Mononuclear cell (primary cell): ENCODE results near the gene MYL2. TPM values are rescaled to one million over a fixed set of nuclear protein-coding genes. Genes with fewer than 3 reads are reported as not detected.
"Not testable (repeated sequence)": the region's sequence is repeated elsewhere in the genome, so short reads cannot be mapped to it uniquely, and the experiment has no call there.

Experiments used
- H3K27me3 ChIP-seq: 2 replicates; pipeline ENCODE4 v1.6.0; 2011; ENCODE audit warnings: low read length, control low read depth; ENCODE audit not compliant: insufficient read depth
- H3K4me1 ChIP-seq: 2 replicates; pipeline ENCODE4 v1.5.1; 2011; ENCODE audit warnings: mild to moderate bottlenecking, low read length, control low read depth; ENCODE audit not compliant: insufficient read depth
- H3K4me3 ChIP-seq: 2 replicates; pipeline ENCODE4 v1.5.1; 2011; ENCODE audit warnings: mild to moderate bottlenecking, low read length, moderate library complexity
- H3K9me3 ChIP-seq: 2 replicates; pipeline ENCODE4 v1.5.1; 2011; ENCODE audit warnings: low read depth, mild to moderate bottlenecking, control low read depth, low read length
- total RNA-seq: library from RNA; depleted of rRNA; stranded (reverse); fragments of >200 nt; gene quantifications from one replicate; pipeline ENCODE4 v1.2.3, GENCODE V29; 2012

The MYL2 gene, protein sequence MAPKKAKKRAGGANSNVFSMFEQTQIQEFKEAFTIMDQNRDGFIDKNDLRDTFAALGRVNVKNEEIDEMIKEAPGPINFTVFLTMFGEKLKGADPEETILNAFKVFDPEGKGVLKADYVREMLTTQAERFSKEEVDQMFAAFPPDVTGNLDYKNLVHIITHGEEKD
- not detected for total RNA-seq

DNA sequence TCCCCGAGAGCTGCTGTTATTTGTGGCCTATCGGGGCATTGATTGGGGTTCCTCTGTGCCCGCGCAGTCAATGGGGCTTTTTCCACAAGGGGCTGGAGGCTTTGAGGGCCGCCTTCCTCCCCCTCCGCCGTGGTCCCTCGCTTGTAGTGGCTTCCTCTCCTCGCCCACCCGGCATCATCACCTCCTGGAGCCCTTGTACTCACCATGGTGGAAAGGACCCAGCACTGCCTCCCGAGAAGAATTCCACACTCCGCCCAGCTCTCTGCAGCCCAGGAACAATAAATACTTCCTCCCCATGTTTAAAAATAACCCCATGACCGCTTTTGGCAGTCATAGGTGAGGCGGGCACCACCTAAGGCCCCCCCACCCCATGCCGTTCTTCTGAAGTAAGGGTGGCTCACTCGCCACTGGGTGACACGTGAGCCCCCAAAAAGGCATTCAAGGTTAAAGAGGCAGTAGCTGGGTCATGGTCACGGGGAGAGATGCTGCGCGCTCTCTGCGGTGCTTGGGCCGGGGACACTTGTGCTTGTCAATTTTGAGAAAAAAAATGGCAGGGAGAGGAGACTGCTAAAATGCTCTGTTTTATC, at the start of gene MYL2:
Gene MYL2 (minus strand): TSS at position 256 of the 587 bp plus-strand sequence. CDS start 50 bp downstream, at position 206.
- Histone ChIP-seq H3K4me3 (no peak within 1 kb of the TSS), H3K4me1 (no peaks in the 10 kb centered on the region), H3K27me3 (no peaks in the 10 kb centered on the region), H3K9me3 (no peaks in the 10 kb centered on the region)

DNA sequence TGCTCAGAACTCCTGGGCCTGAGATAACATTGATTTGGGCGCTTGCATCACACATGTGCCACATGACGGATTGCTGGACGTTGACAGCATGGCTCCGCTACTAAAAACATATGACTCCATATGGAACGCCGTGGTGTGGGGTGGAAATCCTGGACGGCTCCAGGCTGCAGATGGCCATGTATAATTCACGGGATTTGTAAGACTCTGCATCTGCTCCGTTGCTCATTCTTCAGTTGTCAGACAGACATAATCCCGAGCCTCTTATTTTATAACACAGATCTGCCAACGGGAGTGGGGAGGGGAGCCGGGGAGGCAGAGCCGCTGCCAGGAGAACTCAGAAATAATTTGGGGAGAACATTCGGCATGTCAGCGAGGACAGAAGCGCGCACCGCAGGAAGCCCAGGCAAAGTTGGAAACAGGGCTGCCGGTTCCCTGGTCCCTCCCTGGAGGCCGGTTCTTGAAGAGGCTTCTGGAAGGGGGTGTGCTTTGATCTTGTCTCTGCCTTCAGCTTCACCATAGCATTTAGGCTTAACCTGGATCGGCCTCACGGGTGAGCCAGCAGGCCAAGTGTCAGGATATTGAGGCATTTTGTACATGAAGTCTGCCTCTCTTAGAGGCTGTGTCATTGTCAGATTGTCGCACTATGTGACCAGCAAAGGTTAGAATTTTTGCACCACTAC, 45.8 kb upstream of the MYL2 start:
- H3K9me3 ChIP-seq: no peaks in the 10 kb centered on the region
- no peak overlapping the region for H3K4me3 ChIP-seq
- no peaks in the 10 kb centered on the region for H3K4me1 ChIP-seq
- H3K27me3 ChIP-seq: peaks cover 13% of the 10 kb centered on the region

DNA sequence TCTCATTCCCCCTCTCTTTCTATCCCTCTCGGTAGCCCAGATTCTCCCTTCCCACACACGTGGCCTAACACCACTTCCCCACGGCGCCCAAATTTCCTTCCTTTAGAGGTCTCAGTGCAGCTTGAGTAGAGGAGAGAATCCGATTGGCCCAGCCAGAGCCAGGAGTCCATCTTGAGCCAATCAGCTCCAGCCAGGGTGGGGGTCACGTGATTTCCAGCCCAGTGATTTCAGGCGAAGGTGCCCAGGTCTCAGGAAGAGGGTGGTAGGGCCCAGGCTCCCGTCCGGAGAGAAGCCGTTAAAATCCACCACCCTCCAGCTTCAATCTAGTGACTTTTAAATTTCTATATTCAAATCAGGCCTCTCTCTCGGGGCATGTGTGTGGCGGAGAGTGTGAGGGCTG, 45.2 kb upstream of the MYL2 start:
- H3K9me3 ChIP-seq: no peaks in the 10 kb centered on the region

DNA sequence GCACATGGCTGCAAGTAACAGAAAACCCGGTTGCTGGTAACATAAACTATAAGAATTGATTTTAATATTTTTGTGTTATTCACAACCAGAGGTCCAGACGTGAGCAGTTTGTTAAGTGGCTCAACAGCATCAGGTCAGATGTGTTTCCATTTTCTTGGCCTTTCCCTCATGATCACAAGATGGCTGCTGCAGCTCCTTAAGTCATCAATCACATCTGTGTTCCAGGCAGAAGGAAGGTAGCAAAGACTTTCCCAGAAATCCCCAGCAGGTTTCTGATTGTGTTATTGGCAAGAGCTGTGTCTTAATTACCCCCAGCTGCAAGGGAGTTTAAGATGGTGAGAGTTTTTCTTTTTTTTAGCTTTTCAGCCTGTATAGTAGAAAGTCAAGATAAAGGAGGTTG, 40.4 kb upstream of the MYL2 start:
- no peak overlapping the region for H3K4me3 ChIP-seq
- H3K4me1 ChIP-seq: no peaks in the 10 kb centered on the region
- H3K27me3 ChIP-seq: peaks cover 20% of the 10 kb centered on the region
- H3K9me3 ChIP-seq: no peaks in the 10 kb centered on the region

More for the DNA sequence above, 45.2 kb upstream of the MYL2 start:
- Histone ChIP-seq H3K27me3 (peaks cover 16% of the 10 kb centered on the region), H3K4me3 (no peak overlapping the region), H3K4me1 (no peaks in the 10 kb centered on the region)

DNA sequence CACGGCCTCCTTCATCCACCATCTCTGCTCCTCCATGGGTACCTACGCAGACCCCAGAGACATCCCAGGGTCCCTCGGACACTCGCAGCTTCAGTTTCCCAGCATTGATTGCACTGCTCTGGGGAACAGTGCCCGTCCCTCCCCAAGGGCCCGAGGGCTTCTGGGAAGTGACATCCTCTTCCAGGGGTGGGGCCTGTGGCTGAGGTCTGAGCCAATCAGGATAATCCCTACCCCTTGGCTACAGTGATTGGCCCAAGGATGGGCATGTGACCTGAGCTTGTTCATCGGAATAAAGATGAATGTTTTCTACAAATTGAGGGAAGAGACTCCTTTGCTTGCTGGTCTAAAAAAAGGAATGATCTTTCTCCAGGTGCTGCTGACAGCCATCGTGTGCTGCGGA, 37.3 kb upstream of the MYL2 start:
- no peaks in the 10 kb centered on the region for H3K4me1 ChIP-seq
- peaks cover 17% of the 10 kb centered on the region for H3K27me3 ChIP-seq
- no peaks in the 10 kb centered on the region for H3K9me3 ChIP-seq
- no peak overlapping the region for H3K4me3 ChIP-seq

DNA sequence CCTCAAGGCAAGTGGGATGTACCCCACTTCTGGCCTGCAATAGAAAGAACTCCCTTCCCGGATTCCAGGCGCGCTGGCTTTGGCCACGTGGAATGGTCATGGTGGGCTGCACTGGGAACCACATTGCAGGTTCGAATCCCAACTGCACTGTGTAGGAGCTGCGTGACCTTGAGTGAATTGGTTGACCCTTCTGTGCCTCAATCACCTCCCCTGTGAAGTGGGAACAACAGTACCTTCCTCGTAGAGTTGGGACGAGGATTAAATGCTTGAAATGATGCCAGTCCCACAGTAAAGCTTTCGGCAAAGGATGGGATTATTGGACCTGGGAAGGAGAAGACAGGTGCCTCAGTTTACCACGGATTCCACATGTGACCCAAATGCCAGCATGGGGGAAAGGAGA, 36.8 kb upstream of the MYL2 start:
- peaks cover 12% of the 10 kb centered on the region for H3K27me3 ChIP-seq
- no peaks in the 10 kb centered on the region for H3K9me3 ChIP-seq
- no peak overlapping the region for H3K4me3 ChIP-seq
- no peaks in the 10 kb centered on the region for H3K4me1 ChIP-seq

DNA sequence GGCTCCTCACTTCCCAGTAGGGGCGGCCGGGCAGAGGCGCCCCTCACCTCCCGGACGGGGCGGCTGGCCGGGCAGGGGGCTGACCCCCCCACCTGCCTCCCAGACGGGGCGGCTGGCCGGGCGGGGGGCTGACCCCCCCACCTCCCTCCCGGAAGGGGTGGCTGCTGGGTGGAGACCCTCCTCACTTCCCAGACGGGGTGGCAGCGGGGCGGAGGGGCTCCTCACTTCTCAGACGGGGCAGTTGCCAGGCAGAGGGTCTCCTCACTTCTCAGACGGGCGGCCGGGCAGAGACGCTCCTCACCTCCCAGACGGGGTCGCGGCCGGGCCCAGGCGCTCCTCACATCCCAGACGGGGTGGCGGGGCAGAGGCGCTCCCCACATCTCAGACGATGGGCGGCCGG, 30.5 kb upstream of the MYL2 start:
- H3K4me3 ChIP-seq, H3K27me3 ChIP-seq, H3K9me3 ChIP-seq, H3K4me1 ChIP-seq: not testable (repeated sequence)

DNA sequence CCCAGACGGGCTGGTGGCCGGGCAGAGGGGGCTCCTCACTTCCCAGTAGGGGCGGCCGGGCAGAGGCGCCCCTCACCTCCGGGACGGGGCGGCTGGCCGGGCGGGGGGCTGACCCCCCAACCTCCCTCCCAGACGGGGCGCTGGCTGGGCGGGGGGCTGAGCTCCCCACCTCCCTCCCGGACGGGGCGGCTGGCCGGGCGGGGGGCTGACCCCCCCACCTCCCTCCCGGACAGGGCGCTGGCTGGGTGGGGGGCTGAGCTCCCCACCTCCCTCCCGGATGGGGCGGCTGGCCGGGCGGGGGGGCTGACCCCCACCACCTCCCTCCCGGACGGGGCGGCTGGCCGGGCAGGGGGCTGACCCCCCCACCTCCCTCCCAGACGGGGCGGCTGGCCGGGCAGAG, 30.1 kb upstream of the MYL2 start:
- not testable (repeated sequence) for H3K27me3 ChIP-seq, H3K4me1 ChIP-seq, H3K4me3 ChIP-seq
- peaks cover 12% of the 10 kb centered on the region for H3K9me3 ChIP-seq

DNA sequence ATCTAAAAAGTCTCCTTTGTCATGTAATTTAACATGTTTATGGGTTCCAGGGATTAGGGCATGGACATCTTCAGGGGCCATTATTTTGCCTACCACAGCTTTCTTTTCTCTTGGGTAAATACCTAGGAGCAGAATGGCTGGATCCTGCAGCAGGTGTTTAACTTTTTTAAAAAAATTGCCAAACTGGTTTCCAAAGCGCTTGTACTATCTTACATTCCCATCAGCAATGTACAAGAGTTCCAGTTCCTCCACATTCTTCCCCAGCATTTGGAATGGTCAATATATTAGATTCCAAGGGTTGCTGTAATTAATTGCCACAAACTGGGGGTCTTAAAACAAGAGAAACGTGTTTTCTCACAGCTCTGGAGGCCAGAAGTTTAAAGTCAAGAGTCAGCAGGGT, 27.7 kb upstream of the MYL2 start:
- Histone ChIP-seq H3K4me3 (no peak overlapping the region), H3K4me1 (no peaks in the 10 kb centered on the region), H3K9me3 (peaks cover 12% of the 10 kb centered on the region), H3K27me3 (no peaks in the 10 kb centered on the region)

DNA sequence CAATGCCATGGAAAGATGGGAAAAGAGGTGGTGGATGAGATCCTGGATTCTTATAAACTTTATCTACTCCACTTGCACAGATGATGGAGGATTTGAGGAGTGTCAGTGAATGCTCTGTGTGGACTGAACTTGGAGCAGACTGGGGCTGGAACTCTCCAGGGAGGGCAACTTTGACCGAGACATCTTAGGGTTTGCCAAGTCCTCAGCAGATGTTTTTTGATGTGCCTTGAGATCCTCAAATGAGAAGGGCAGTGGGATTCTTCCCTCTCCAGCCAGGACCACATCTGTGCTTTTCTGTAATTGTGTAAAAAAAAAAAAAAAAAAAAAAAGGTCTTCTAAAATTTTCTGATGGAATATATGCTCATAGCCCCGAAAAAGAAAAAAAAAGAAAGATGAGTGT, 23.0 kb upstream of the MYL2 start:
- Histone ChIP-seq H3K9me3 (peaks cover 12% of the 10 kb centered on the region), H3K27me3 (no peaks in the 10 kb centered on the region), H3K4me3 (no peak overlapping the region), H3K4me1 (no peaks in the 10 kb centered on the region)

DNA sequence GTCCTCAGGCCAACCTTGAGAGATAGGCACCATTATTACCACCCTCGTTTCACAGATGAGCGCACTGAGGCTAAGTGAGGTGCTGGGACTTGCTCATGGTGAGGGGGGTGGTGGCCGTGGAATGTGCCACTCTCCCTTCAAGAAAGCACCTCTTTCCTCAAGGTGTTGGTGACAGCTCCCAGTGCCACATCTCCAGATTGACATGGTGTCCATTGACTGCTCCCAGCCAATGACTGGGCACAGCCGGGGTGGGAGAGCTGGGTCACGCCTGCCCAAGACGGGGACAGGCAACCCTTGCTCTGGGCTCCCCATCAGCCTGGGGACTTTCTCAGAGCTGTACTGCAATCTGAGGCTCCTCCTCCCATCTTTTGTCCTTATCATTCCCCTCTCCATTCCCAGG, 21.0 kb upstream of the MYL2 start:
- Histone ChIP-seq H3K27me3 (peaks cover under 1% of the 10 kb centered on the region), H3K9me3 (peaks cover 10% of the 10 kb centered on the region), H3K4me1 (peaks cover 9% of the 10 kb centered on the region), H3K4me3 (no peak overlapping the region)

DNA sequence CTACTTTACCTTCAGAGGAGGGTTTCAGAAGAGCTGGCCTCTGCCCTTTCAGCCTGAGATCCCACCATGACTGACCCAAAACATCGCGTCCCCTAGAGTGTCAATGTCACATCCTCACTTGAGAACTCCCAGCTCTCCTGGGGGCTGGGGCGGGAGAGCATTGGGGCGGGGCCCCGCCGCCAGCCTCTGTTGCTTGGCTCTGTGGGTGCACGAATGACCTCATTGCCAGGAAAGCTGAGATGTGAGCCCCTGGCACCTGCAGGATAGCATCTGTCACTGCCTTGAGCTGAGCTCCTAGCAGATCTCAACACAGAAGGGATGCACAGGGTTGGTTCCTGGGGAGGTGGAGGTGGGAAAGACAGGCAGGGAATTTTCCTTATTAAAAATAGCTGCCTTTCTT, 20.6 kb upstream of the MYL2 start:
- H3K4me1 ChIP-seq: peaks cover 9% of the 10 kb centered on the region
- H3K27me3 ChIP-seq: peaks cover 3% of the 10 kb centered on the region
- no peak overlapping the region for H3K4me3 ChIP-seq
- H3K9me3 ChIP-seq: peaks cover 5% of the 10 kb centered on the region

DNA sequence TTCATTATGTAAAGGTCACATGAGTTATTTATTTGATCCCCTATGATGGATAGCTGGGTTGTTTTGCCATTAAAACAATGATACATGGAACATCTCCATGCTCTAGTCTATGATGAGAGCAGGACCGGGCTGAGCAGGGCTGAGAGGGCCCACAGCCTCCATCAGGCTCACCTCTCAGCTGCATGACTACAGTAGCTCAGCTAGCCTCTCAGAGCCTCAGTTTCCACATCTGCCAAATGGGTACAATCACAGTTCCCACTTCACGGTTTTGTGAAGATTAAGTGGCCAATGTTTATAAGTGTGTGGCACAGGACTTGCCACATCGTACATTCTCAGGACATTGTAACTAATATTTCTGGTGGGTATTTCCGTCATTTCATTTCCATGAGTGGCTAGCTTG, 19.9 kb upstream of the MYL2 start:
- H3K9me3 ChIP-seq: no peaks in the 10 kb centered on the region
- H3K27me3 ChIP-seq: peaks cover 3% of the 10 kb centered on the region
- peaks cover 9% of the 10 kb centered on the region for H3K4me1 ChIP-seq

DNA sequence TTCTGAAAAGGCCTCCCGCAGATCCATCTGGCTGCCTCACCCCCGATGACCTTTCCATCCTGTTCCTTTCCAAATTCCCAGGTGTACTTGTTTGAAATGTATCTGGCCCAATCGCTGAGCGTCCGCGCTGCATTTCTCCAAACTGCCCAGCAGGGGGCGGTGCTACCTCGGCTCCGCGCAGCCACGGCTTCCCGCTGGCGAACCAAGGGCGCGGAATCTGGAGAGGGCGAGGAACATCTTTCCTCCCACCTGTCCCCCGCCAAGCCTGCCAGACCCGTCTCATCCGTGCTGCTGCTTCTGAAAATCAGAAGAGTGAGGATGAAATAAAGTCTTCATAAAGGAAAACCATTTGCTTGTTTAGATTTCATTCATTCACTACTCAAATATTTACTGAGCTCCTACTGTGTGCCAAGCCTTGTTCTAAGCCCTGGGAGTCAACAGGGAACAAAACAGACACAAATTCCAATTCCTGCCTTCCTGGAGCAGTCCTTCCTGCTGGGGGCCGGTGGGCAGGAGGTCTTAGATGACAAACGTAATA, 16.8 kb upstream of the MYL2 start:
- Histone ChIP-seq H3K27me3 (peaks cover 3% of the 10 kb centered on the region), H3K4me1 (peaks cover 9% of the 10 kb centered on the region), H3K4me3 (no peak overlapping the region), H3K9me3 (no peaks in the 10 kb centered on the region)

More for the DNA sequence above, 19.9 kb upstream of the MYL2 start:
- H3K4me3 ChIP-seq: no peak overlapping the region

DNA sequence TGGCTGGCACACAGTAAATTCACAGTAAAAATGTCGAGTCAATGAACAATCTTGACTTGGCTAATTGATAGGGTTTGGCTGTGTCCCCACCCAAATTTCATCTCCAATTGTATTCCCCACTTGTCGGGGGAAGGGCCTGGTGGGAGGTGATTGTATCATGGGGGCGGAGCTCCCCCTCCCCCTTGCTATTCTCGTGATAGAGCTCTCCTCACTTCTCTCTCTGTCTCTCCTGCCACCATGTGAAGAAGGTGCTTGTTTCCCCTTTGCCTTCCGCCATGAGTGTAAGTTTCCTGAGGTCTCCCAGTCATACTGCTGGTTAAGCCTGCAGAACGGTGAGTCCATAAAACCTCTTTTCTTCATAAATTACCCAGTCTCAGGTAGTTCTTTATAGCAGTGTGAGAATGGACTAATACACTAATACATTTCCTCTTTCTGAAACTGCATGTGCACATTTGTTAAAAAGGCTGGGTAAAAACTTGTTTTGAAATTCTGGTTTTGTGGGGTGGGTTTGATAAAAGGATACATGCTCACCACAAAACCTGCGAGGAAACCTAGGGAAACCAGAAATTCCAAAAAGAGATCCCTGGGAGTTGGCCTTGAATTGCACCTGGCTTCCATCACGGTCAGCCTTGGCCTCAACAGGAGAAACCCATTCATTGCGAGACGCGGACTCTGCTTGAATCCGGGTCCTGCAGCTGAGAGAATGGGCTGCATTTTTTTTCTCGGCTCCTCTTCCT, 16.2 kb upstream of the MYL2 start:
- H3K4me3 ChIP-seq: no peak overlapping the region
- H3K4me1 ChIP-seq: peaks cover 9% of the 10 kb centered on the region
- peaks cover 3% of the 10 kb centered on the region for H3K27me3 ChIP-seq
- H3K9me3 ChIP-seq: no peaks in the 10 kb centered on the region
